DMS153 treated with DMSO at 0.1 percent for 48 hours (cell line): ENCODE data around the gene C16orf96.

Source experiments
- DNase-seq: peaks from one replicate; lab custom pipeline; 2025; ENCODE audit not compliant: unreplicated experiment; lab: John Stamatoyannopoulos, UW

The C16orf96 gene

DNA sequence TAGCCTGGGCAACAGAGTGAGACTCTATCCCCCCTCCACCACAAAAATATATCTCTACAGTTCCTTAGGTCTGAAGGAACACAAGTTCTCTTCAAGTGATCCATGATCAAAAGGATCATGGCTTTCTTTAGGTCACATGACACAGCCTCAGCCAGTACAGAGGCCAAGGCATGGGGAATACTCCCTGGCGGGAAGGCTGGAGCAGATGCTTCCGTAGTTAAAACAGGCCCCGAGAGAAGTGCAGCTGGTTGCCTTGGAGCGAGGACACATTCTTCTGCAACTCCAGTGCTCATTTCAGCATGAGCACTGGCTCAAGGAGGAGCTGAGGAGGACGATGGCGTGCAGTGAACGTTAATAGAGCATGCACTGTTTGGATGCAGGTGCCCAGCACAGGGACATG, 31.1 kb upstream of the C16orf96 start:
- no peak for DNase-seq

DNA sequence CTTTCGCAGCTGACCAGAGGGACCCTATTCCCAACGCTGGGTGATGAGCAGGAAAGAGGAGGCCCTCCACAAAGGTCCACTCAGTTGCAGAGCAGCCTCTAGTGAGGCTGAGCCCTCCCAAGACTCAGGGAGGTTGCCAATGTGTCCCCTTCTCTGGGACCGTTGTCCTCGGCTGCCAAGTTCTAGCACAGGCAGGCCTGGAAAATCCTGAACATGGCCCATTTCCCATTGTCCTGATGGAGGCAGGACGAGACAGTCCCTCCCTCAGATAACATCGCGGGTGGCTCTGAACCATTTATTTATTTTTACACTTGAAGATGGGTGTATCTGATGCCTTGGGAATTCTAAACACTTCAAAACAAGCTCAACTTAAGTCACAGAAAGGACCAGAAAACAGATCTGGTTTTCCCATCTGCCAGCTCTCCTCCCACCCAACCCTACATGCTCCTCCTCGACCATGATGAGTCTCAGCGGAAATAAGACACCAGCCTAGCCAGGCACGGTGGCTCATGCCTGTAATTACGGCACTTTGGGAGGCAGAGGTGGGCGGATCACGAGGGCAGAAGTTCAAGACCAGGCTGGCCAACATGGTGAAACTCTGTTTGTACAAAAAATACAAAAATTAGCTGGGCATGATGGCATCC, 30.4 kb upstream of the C16orf96 start:
- DNase-seq = no peak

DNA sequence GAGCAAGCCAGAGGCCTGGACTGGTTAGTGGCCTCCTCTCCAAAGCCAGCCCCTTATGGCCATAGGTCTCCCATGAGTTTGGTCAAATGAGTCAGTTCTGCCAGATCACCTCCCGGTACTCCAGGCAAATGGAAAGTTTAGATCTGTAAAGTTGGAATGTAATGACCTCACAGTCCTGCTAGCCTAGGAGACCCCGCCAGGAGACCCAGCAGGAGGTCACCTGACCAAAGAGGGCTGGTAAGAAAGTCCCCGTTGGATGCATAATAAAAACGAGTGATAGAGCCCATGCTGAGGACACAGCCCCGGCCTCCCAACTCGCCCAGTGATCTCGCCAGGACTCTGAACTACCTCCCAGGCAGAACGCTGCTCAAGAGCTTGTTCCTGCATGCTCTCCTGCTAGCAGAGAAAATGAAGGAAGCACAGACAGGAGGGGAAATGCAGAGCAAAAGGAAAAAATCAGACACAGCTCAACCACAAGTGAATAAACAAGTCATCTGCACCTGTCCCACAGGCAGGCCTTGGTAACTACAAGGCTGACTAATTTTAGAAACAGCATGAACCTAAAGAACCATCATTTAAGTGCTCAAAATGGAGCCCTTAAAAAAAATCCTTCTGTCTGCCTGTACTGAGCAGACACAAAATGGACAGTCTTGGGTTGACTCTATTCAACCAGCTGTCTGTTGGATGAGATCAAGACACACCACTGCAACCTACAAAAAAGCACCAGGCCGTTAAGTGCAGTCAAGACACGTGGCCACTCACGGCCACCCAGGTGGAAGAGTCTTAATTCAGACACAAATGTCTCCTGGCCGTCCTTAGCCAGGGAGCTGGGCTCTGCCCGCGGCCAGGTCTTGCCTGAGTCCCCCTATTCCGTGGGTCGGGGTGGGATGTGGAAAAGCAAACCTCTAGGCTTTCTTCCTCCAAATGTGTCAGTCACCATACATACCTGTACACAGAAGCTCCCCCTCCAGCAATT, 26.8 kb upstream of the C16orf96 start:
- DNase-seq = no peak

GRCh38 chr16:4531811-4532210, 24.3 kb upstream of the C16orf96 start:
- DNase-seq = no peak

DNA sequence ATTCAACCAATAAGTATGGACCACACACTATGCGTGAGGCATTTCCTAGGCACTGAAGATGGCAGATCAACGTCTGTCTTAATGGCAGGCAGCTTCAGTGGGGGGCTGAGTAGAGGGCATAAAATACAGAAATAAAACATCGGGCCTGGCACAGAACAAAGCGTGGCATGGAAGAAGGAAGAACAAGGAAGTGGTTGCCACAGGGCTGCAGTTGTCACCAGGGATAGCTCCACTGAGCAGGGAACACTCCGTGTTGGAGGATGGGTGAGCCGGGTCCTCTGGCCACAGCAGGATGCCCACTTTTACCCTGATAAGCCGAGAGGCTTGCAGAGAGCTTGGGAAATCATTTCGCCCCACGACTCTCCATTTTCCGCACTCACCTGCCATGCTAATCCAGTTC, 23.9 kb upstream of the C16orf96 start:
- no peak for DNase-seq

GRCh38 chr16:4533490-4533889, 22.6 kb upstream of the C16orf96 start:
- DNase-seq = no peak

GRCh38 chr16:4534151-4534790, 21.9 kb upstream of the C16orf96 start:
- DNase-seq = no peak

GRCh38 chr16:4535627-4536108, 20.5 kb upstream of the C16orf96 start:
- no peak for DNase-seq

- DNase-seq = no peak
Observed at GRCh38 chr16:4536391-4537106, 19.6 kb upstream of the C16orf96 start.

GRCh38 chr16:4537376-4538343, 18.5 kb upstream of the C16orf96 start:
- no peak for DNase-seq

DNA sequence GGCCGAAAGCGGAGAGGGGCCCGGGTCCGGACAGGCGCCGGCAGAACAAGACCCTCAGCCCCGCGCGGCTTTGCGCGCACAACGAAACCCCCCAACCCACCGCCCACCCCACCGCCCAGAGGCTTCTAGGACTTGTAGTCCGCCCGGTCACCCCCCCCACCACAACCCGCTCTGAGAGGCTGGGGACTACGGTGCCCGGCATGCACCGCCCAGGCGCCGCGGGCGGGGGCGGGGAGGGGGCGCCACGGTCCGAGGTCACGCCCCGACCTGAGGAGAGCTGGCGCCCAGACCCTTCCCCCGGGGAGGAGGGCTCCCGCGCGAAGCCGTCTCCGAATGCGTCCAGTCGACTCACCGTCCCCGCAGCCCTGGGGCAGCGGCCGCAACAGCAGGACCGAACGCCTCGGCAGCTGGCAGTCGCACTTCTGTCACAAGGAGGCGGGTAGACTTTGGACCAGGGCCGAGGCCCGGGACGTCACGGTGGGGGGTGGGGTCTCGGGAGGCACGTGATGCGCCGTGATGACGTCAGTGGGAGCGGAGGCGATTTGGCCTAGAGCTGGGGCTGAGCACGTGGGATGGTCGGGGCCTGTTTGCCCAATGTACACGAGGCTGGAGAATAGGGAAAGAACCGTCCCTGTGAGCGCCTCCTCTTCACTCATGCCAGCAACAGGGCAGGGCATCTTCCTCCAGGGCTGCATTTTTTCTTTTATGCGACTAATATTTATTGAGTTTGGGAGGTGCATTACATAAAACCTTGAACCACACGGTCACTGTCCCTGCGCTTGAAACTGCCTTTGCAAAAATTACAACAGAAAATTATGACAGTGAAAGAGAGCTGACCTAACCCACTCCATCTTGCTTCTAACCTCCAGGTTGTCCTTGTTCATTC, 17.5 kb upstream of the C16orf96 start, which contains the start of gene CDIP1:
TSS of gene CDIP1 (minus strand) at position 424 of the 886 bp plus-strand sequence. CDS start 24,643 bp downstream, outside the sequence.
- DNase-seq = peak; percentile 88

GRCh38 chr16:4539716-4540284, 16.3 kb upstream of the C16orf96 start:
- no peak for DNase-seq

GRCh38 chr16:4544473-4544872, 11.7 kb upstream of the C16orf96 start:
- DNase-seq = no peak

- no peak for DNase-seq
Observed at GRCh38 chr16:4548124-4548523, 8.0 kb upstream of the C16orf96 start.

DNA sequence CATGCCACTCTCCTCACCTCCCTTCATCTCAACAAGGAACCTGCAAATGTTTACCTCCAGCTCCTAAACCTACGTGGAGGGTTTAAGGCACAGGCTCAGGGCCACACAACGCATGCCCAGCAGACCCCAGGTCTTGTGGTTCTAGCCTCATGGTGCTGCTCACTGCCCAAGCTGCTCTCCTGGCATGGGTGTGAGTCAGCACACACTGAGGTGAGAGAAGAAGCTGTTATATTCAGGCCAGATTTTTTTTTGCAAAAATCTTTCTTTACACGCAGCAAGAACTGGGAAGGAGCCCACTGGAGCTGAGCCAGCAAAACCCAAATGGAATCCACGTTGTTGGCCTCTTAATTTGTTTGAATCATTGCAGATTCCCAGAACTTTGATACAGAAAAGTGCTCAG, 5.5 kb upstream of the C16orf96 start:
- no peak for DNase-seq

DNA sequence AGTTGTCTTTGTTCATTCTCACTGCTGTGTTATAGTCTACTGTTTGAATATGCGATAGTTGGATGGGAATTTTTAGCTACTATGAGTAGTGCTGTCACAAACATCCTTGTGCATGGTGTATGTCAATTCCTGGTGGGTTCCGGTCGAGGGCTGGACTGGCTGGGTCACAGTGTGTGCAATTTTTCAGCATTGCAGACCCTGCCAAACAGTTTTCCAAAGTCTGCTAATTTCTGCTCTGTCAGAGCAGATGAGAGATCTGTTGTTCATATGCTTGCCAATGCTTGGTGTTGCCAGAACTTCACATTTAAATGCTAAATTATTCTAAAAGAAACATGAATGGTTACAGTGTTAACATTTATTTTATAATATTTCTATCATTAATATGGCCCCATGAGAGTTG, 3.6 kb upstream of the C16orf96 start:
- no peak for DNase-seq

DNA sequence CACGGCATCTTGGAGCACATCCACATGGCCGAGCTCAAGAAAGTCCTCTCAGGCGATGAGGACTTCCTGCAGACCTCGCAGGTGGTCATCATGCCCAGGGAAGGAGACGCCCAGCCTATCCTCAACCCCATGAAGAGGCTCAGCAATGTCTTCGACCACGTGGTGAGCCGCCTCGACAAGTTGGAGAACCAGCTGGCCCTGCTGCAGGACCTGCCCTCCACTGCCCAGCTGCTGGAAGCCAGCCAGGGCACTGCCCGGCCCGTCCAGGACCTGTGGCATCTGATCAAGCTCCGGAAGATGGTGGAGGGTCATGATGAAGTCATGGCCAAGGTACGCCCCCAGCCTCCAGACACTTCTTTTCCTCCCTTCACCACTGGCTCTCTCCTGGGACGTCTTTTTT, 440 bp downstream of the C16orf96 start:
- no peak for DNase-seq

DNA sequence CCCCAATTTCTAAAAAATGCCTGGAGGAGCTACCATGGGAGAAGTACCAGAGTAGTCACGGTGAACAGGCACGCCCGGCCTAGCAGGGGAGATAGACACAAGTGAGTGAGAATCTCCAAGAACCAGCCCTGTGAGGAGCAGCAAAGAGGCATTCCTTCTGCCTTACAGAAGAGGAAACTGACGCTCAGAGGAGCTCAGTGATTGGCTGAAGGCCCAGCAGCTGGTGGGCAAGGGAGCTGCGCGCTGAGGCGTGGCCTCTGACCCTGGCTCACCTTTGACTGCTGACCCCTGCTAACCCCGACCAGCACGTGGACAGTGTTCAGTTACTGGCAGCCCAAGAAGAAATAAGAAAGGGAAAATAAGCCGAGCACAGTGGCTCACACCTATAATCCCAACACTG, 1.8 kb downstream of the C16orf96 start:
- DNase-seq = no peak
